IMR-90 (cell line): ENCODE measurements around the gene PKP4. TPM values are rescaled to one million over a fixed set of nuclear protein-coding genes. Genes with fewer than 3 reads are reported as not detected.

Experiments used
- ATAC-seq: fragments of 200-7000 bp; cut with Tn5 transposase; 2 replicates; pipeline ENCODE4 v1.9.1; 2020; ENCODE audit warnings: low read depth, mild to moderate bottlenecking, moderate library complexity
- BruUV-seq: library from RNA; stranded (reverse); fragments of 400-500 nt; replicated peaks from 2 replicates; lab custom pipeline; 2021; lab: Mats Ljungman, UMichigan
- CTCF ChIA-PET: fragments of 300-600 bp; formaldehyde crosslinking; extraction: SDS; loops from one replicate; lab custom pipeline; 2021; ENCODE audit warnings: antibody characterized with exemption; lab: Yijun Ruan, JAX
- POLR2A ChIA-PET: fragments of 300-600 bp; sonication (Branson Sonifier 250); formaldehyde crosslinking; loops from one replicate; lab custom pipeline; 2022; ENCODE audit warnings: antibody characterized with exemption; ENCODE audit not compliant: unreplicated experiment; lab: Charles Lee
- DNase-seq: peaks from one replicate; pipeline ENCODE4 v3.0.0; 2013
- H2AFZ ChIP-seq: replicated peaks from 2 replicates; pipeline ENCODE3; 2013; ENCODE audit warnings: low read length, mild to moderate bottlenecking; ENCODE audit not compliant: poor library complexity
- H2AK5ac ChIP-seq: 2 replicates; pipeline ENCODE4 v1.6.1; 2013; ENCODE audit warnings: low read depth, low read length, inconsistent platforms
- H2AK9ac ChIP-seq: replicated peaks from 2 replicates; pipeline ENCODE3; 2013; ENCODE audit warnings: mild to moderate bottlenecking, low read depth, low read length, moderate library complexity; ENCODE audit not compliant: poor library complexity
- H2BK120ac ChIP-seq: 2 replicates; pipeline ENCODE4 v1.6.1; 2013; ENCODE audit warnings: low read depth, low read length, inconsistent platforms
- H2BK15ac ChIP-seq: 3 replicates; pipeline ENCODE4 v1.6.1; 2013; ENCODE audit warnings: low read depth, low read length, inconsistent platforms
- H2BK20ac ChIP-seq: 2 replicates; pipeline ENCODE4 v1.6.1; 2013; ENCODE audit warnings: low read depth, mild to moderate bottlenecking, inconsistent platforms, low read length, moderate library complexity
- H2BK5ac ChIP-seq: 2 replicates; pipeline ENCODE4 v1.6.1; 2013; ENCODE audit warnings: mild to moderate bottlenecking, low read depth, low read length, inconsistent platforms; ENCODE audit not compliant: poor library complexity, severe bottlenecking
- H3K14ac ChIP-seq: replicated peaks from 2 replicates; pipeline ENCODE4 v1.6.1; 2013; ENCODE audit warnings: low read depth, low read length, inconsistent platforms
- H3K18ac ChIP-seq: 2 replicates; pipeline ENCODE4 v1.6.1; 2013; ENCODE audit warnings: low read depth, low read length, control low read depth
- H3K23ac ChIP-seq: 2 replicates; pipeline ENCODE4 v1.6.1; 2013; ENCODE audit warnings: low read depth, low read length, inconsistent platforms
- H3K27ac ChIP-seq: 2 replicates; pipeline ENCODE4 v1.5.1; 2013; ENCODE audit warnings: mild to moderate bottlenecking, control low read depth, low read length; ENCODE audit not compliant: insufficient read depth
- H3K27me3 ChIP-seq: 2 replicates; pipeline ENCODE4 v1.6.1; 2013; ENCODE audit warnings: low read length; ENCODE audit not compliant: control insufficient read depth, insufficient read depth
- H3K36me3 ChIP-seq: 2 replicates; pipeline ENCODE4 v1.6.1; 2013; ENCODE audit warnings: low read length, mixed read lengths; ENCODE audit not compliant: control insufficient read depth, insufficient read depth
- H3K4ac ChIP-seq: 2 replicates; pipeline ENCODE4 v1.6.1; 2013; ENCODE audit warnings: low read depth, low read length, inconsistent platforms
- H3K4me1 ChIP-seq: 2 replicates; pipeline ENCODE4 v1.6.1; 2013; ENCODE audit warnings: low read length, mixed read lengths; ENCODE audit not compliant: control insufficient read depth, insufficient read depth
- H3K4me2 ChIP-seq: 2 replicates; pipeline ENCODE4 v1.6.1; 2013; ENCODE audit warnings: low read depth, mild to moderate bottlenecking, control low read depth, low read length, moderate library complexity
- H3K4me3 ChIP-seq: 2 replicates; pipeline ENCODE4 v1.5.1; 2013; ENCODE audit warnings: low read depth, mild to moderate bottlenecking, control low read depth, low read length, moderate library complexity; ENCODE audit not compliant: insufficient read depth
- H3K56ac ChIP-seq: 2 replicates; pipeline ENCODE4 v1.6.1; 2013; ENCODE audit warnings: low read length, inconsistent platforms; ENCODE audit not compliant: insufficient read depth; ENCODE audit errors: extremely low read depth
- H3K79me1 ChIP-seq, 2 experiments: 2 replicates each; pipeline ENCODE4 v1.6.1; 2013; ENCODE audit warnings: low read length in 2 of 2, inconsistent platforms in 1 of 2, low read depth in 1 of 2
- H3K9ac ChIP-seq: 2 replicates; pipeline ENCODE4 v1.6.1; 2013; ENCODE audit warnings: low read depth, low read length, control low read depth
- H3K9me1 ChIP-seq: 2 replicates; pipeline ENCODE4 v1.6.1; 2013; ENCODE audit warnings: low read length, inconsistent platforms; ENCODE audit not compliant: insufficient read depth
- H3K9me3 ChIP-seq: 2 replicates; pipeline ENCODE4 v1.6.1; 2013; ENCODE audit warnings: low read length; ENCODE audit not compliant: control insufficient read depth, insufficient read depth
- H4K20me1 ChIP-seq: 2 replicates; pipeline ENCODE4 v1.6.1; 2013; ENCODE audit warnings: low read length, inconsistent platforms; ENCODE audit not compliant: insufficient read depth
- H4K5ac ChIP-seq: 2 replicates; pipeline ENCODE4 v1.6.1; 2013; ENCODE audit warnings: mild to moderate bottlenecking, low read depth, low read length, control low read depth
- H4K8ac ChIP-seq, 2 experiments: 2 replicates each; pipeline ENCODE4 v1.6.1; 2013; ENCODE audit warnings: low read depth in 2 of 2, low read length in 2 of 2, control low read depth in 1 of 2, inconsistent platforms in 1 of 2
- H4K91ac ChIP-seq: 2 replicates; pipeline ENCODE4 v1.6.1; 2013; ENCODE audit warnings: low read depth, low read length, inconsistent platforms; ENCODE audit not compliant: insufficient read depth
- CEBPB ChIP-seq: IDR thresholded peaks from 2 replicates; pipeline ENCODE4 v1.6.1; 2012; ENCODE audit warnings: low read depth, low read length, improper control_type of control experiment
- CHD1 ChIP-seq: IDR thresholded peaks from 2 replicates; pipeline ENCODE4 v1.6.1; 2012; ENCODE audit warnings: low read depth, low read length, improper control_type of control experiment
- WGBS, 2 experiments: methylation state at CpG; one replicate each; pipeline versions ENCODE4 v1.1.5 to v1.1.7; 2013; ENCODE audit warnings: missing lambda C conversion rate in 2 of 2; ENCODE audit not compliant: insufficient read length in 1 of 2; ENCODE audit errors: extremely low coverage in 2 of 2; 5-methylcytosine and 5-hydroxymethylcytosine counted together
- dilution Hi-C: fragments of 300-500 bp; cut with HindIII; formaldehyde crosslinking; loops from one replicate; pipeline ENCODE4 v1.14.3; 2018; ENCODE audit warnings: low sequenced_read_pairs; ENCODE audit not compliant: unreplicated experiment
- in situ Hi-C: fragments of 300-500 bp; cut with MboI; formaldehyde crosslinking; loops from 3 replicates; pipeline ENCODE4 v1.14.3; 2019; ENCODE audit warnings: low sequenced_read_pairs, inconsistent platforms, mixed read lengths
- intact Hi-C: fragments of 100-400 bp; cut with micrococcal nuclease; formaldehyde crosslinking; loops from 2 replicates; pipeline ENCODE4 v1.10.0; 2022
- polyA plus RNA-seq, 3 experiments: library from polyadenylated mRNA; depleted of rRNA; stranded (reverse); fragments of >200 nt; gene quantifications; 2 replicates each; pipeline ENCODE4 v1.2.3, GENCODE V29; 2012; ENCODE audit warnings: low replicate concordance in 1 of 3
- total RNA-seq: library from RNA; depleted of rRNA; stranded (reverse); fragments of >200 nt; gene quantifications from 2 replicates; pipeline ENCODE4 v1.2.3, GENCODE V29; 2012

The PKP4 gene
- total and polyA plus RNA-seq, 2 of the 4 experiments (the other 2 are of a cell fraction) = 20.1 to 37.8 TPM

DNA sequence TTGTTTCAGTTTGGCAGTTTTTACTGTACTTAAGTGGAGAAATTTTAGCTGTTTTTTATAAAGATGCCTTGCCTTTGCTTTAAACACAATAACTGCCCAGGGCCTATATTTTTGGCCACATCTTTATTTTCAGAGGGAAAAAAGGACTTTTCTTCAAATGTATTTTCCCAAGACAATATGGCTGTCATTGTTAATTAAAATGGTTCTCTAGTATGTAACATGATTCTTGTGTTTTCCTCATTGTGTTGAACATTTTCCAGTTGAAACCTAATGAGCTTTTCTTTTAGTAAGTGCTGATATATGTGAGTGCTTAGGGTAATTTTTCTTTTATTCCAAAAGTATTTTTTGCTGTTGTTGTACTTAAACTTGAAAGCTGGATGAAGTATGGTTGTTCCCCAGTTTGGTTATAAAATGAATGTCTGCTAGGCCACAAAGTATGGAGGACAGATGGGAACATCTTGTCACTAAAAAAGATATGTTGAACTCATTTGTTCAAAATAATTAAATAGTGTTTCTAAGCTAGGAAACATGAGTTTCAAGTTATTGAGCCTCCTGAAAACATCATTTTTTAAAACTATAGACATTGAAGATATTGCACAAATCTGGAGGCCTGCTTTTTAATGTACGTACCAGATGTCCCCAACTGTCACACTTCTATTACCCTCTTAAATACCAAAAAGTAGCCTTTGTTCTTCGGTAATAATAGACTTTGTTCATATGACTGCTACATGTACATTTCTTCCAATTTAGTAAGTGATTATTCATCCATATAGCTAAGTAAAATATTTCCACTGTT, 190.9 kb downstream of the PKP4 start:
- Histone ChIP-seq H3K4me1 (no peaks in the 10 kb centered on the region), H2AFZ (no peak overlapping the region), H3K18ac (no peak overlapping the region), H4K5ac (no peak overlapping the region), H2BK15ac (no peak overlapping the region), H3K27ac (no peak overlapping the region), H3K4me3 (no peak overlapping the region), H4K8ac (no peak overlapping the region), H3K9ac (no peak overlapping the region), H2AK9ac (no peak overlapping the region), H2BK5ac (no peak overlapping the region), H3K27me3 (no peaks in the 10 kb centered on the region), H3K9me3 (no peaks in the 10 kb centered on the region), H2AK5ac (no peak overlapping the region), H4K91ac (no peak overlapping the region), H3K56ac (no peak overlapping the region), H3K14ac (no peak overlapping the region), H2BK120ac (no peak overlapping the region), H3K23ac (no peak overlapping the region), H4K20me1 (no peaks in the 10 kb centered on the region), H3K4me2 (no peak overlapping the region), H3K79me1 (peaks cover 0 to 3% of the 10 kb centered on the region in 2 experiments; a peak in 1 of 4 replicates), H3K4ac (no peak overlapping the region), H2BK20ac (no peak overlapping the region), H3K9me1 (peaks cover 5% of the 10 kb centered on the region; the same call in 1 of the 2 replicates), H3K36me3 (peaks cover 3% of the 10 kb centered on the region; the same call in 1 of the 2 replicates)
- ChIA-PET CTCF (interaction anchor here (1.0 to 1.2 kb wide), 2 partner anchors 12 to 17 kb away, joined by 3 read pairs; no protein-coding TSS in a partner anchor), POLR2A (no interaction called here)
- no CpG with 5 or more reads among the region's 2 CpGs for WGBS, 2 experiments
- no peak for DNase-seq
- dilution Hi-C loops = no loop called here
- intact Hi-C loops = no loop called here
- ATAC-seq = no peak; the same call in 1 of the 2 replicates
- no peak for TF ChIP-seq CHD1
- TF ChIP-seq CEBPB = peak; percentile 34; the same call in 1 of the 2 replicates
- BruUV-seq = no TSS peak
- in situ Hi-C loops = no loop called here
